GM18873 (cell line): ENCODE measurements around the gene PXMP4.
"Not testable (repeated sequence)": the region's sequence is repeated elsewhere in the genome, so short reads cannot be mapped to it uniquely, and the experiment has no call there.

Experiments used
- ATAC-seq: cut with Tn5 transposase; IDR thresholded peaks from one replicate; pipeline ENCODE4 v1.9.1; 2021; ENCODE audit warnings: mild to moderate bottlenecking, moderate library complexity, moderate number of reproducible peaks; ENCODE audit not compliant: unreplicated experiment, low FRiP score

PXMP4 gene

GRCh38 chr20:33704197-33704924 lies 15.7 kb downstream of the PXMP4 start:
- no peak for ATAC-seq

DNA sequence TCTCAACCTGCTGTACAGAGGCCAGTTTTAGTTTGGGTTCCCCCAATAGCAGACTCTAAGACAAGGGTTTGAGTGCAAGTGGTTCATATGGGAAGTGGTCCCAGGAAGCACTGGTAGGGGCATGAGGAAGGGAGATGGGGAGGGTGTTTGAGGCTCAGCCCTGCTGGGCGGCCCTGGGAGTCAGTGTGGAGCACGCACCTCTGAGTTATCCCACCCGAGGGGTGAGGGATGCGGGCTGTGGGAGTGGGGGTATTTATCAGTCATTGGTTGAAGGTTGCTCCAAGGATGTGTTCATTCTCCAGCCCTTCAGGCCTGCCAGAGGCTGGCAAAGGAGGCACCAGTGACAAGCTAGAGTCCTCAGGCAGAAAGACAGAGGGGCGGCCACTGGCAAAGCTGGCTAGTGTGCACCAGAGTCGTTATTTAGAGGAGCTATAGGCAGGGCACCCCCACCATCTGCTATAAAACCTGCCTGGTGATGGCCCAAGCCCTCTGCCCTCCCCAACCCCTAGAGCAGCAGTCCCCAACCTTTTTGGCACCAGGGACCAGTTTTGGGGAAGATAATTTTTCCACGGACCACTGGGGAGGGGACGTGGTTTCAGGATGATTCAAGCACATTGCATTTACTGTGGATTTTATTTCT lies 16.5 kb downstream of the PXMP4 start:
- no peak for ATAC-seq

- ATAC-seq, result no peak
These were observed 17.2 kb downstream of the PXMP4 start for GRCh38 chr20:33702861-33703260.

- ATAC-seq, result no peak
These were observed 18.3 kb downstream of the PXMP4 start for GRCh38 chr20:33701629-33702450.

DNA sequence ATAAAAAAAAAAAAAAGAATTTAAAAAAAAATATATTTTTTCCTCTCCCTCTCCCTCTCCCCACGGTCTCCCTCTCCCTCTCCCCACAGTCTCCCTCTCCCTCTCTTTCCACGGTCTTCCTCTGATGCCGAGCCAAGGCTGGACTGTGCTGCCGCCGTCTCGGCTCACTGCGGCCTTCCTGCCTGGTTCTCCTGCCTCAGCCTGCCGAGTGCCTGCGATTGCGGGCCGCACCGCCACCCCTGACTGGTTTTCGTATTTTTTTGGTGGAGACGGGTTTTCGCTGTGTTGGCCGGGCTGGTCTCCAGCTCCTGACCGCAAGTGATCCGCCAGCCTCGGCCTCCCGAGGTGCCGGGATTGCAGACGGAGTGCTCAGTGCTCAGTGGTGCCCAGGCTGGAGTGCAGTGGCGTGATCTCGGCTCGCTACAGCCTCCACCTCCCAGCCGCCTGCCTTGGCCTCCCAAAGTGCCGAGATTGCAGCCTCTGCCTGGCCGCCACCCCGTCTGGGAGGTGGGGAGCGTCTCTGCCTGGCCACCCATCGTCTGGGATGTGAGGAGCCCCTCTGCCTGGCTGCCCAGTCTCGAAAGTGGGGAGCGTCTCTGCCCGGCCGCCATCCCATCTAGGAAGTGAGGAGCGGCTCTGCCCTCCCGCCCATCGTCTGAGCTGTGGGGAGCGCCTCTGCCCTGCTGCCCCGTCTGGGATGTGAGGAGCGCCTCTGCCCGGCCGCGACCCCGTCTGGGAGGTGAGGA lies 19.2 kb downstream of the PXMP4 start:
- not testable (repeated sequence) for ATAC-seq

DNA sequence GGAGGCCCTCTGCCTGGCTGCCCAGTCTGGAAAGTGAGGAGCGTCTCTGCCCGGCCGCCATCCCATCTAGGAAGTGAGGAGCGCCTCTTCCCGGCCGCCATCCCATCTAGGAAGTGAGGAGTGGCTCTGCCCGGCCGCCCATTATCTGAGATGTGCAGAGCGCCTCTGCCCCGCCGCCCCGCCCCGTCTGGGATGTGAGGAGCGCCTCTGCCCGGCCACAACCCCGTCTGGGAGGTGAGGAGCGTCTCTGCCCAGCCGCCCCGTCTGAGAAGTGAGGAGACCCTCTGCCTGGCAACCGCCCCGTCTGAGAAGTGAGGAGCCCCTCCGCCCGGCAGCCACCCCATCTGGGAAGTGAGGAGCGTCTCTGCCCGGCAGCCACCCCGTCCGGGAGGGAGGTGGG lies 21.1 kb downstream of the PXMP4 start:
- ATAC-seq, result not testable (repeated sequence)

DNA sequence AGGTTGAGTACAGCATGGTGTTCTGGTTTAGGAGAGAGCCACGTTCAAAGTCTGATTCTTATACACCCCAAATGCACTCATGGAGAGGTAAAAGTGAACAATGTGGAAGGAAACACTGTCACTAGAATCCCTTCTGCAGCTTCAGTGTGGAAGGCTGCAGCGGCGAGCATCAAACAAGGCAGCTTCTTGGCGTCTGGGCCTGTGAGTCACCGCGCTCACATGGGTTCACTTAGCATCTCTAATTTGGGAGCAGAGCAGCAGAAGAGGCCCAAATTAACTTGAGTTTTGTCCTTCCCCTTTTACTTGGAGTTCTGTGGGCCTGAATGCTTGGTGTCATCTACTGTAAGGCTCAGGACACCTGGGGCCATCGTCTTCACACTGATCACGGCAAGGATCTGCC lies 23.0 kb downstream of the PXMP4 start:
- no peak for ATAC-seq

DNA sequence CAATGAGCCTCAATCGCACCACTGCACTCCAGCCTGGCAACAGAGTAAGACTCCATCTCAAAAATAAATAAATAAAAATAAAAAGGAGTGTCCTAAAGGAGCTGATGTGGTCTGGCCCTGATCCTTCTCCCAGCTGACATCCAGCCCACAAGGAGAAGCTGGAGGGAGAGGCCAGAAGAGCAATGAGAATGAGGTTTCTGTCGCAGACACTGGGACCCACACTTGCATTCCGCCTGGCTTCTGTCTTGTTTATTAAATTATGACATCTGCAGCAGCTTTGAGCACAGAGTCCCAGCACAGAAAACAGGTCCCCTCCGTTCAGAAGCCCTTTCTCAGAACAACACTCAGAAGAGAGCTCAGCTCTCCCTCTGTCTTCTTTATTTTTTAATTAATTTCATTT lies 23.7 kb downstream of the PXMP4 start:
- ATAC-seq, result no peak

DNA sequence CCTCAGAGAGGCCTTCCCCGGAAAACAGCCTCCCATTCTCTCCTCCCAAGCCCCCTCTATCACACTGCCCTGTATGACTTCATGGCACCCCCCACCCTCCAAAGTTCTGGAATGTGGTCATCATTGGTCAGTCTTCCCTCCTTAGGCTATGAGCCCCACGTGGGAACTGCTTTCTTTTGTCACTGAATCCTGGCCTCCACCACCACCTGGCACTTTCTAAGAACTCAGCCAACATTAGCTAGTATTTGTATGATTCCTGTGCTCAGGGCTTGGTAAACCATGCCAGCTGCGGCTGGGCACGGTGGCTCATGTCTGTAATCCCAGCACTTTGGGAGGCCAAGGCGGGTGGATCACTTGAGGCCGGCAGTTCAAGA lies 25.5 kb downstream of the PXMP4 start:
- ATAC-seq, result no peak

DNA sequence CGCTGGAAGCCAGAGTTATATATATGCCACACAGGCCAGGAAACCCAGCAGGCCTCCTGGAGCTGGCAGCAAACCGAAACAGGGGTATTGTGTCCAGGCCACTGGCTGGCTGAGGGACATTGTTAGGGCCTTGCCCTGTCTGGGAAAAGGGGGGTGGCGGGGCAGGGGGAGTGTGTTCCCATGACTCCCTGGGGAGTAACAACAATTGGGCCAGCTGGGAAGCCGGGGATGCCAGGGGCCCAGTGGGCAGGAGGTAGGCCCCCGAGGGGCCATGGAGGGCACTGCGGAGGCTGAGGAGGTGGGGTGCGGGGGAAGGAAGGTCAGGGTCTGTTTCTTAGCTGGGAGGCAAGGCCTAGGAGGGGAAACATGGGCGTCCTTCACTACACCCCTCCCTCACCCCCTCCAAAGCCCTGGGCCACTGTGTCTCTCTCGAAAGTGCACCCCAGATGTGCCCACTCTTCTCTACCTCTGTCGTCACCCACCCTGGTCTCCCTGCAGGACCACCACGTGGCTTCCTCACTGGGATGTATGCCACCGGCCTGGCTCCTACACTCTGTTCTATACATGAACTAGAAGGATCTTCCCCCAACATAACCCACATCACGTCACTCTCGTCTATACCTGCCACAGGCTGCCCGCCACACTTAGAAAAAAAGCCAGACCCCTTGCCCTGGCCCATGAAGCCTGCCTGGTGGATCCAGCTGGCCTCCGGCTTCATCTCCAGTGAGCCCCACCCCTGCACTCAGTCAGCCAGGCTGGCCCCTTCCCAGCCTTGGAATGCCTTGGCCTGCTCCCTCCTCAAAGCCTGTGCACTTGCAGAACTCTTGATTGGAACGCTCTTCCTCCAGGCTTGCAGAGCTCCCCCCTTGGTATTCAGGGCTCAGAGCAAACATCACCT lies 26.1 kb downstream of the PXMP4 start:
- ATAC-seq, result no peak

GRCh38 chr20:33693289-33693688 lies 26.8 kb downstream of the PXMP4 start:
- ATAC-seq, result no peak

GRCh38 chr20:33689973-33690372 lies 30.1 kb downstream of the PXMP4 start:
- no peak for ATAC-seq

- ATAC-seq, result no peak
These were observed 30.6 kb downstream of the PXMP4 start for GRCh38 chr20:33689493-33689892.

GRCh38 chr20:33688938-33689424 lies 31.1 kb downstream of the PXMP4 start:
- no peak for ATAC-seq

- no peak for ATAC-seq
These were observed 31.8 kb downstream of the PXMP4 start for GRCh38 chr20:33687993-33688937.

DNA sequence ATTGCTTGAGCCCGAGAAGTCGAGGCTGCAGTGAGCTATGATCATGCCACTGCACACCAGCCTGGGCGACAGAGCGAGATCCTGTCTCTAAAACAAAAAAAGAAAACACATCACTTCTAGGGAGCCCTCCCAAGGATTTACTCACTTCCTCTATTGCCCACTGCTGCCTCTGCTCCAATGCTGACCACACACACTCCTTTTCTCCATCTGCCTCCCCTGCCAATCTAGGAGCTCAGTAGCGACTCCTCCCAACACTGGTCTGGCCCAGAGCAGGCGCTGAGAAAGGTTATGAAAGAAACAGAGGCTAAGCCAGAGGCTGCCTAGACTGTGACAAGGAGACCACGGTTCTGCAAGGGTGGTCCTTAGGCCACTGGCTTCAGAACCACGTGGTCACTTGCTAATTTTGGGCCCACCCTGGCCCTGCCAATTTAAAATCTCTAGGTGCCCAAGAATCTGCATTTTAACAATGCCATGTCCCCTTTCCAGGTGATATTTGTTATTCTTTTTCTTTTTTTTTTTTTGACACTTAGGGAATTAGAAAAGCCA lies 32.7 kb downstream of the PXMP4 start:
- ATAC-seq, result no peak

DNA sequence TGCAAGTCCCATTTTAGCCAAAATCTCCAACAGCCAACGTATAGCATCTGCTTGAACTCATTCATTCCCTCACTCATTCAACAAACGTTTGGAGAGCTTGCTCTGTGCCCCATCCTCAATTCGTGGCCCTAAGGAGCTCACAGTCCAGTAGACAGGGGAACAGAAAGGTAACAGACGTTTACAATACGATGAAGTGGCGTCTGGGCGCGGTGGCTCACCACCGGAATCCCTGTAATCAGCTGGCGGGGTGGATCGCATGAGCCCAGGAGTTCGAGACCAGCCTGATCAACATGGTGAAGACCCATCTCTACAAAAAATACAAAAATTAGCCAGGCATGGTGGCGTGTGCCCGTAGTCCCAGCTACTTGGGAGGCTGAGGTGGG lies 33.1 kb downstream of the PXMP4 start:
- ATAC-seq, result no peak
